Adrenal gland (tissue), 5 donors: ENCODE measurements around the gene KIF1A.

Experiments
- POLR2A ChIP-seq, 2 donors: fragments of 450-650 bp; IDR thresholded peaks; one replicate each; pipeline ENCODE4 v1.6.1; 2017; ENCODE audit warnings: antibody characterized with exemption in 2 of 2, mild to moderate bottlenecking in 2 of 2, moderate library complexity in 1 of 2
- TF ChIP-seq, protein P1 (sequence below), 6 experiments: fragments of 450-650 bp in 4 of 6; fragments of 200-600 bp in 2 of 6; sonication (generic) in 1 of 6; IDR thresholded peaks; 1 replicate in 5 of 6; 2 replicates in 1 of 6; pipeline versions ENCODE4 v1.5.1 to v1.8.0; 2016 to 2021; ENCODE audit warnings: antibody characterized with exemption in 6 of 6, mild to moderate bottlenecking in 2 of 6, moderate library complexity in 1 of 6
- donor health status: DM: no; HTN: no; CAD: no.

DNA sequence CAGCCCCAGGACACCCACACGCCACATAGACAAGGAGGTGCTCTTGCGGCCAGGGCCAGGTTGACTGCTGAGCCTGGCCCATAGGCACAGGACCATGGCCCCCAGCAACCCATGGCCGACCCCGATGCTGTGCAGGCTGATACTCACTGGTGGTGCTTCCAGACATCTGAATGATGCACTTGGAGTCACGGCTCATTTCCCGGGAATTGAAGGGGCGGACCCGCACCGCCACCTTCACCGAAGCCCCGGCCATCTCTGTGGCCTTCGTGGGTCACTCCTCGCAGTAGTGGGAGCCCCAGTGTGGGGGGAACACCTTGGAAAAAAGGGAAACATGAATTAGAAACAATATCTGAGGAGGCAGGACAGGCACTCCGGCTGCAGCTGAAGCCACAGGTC lies 22.5 kb downstream of the KIF1A start:
- TF ChIP-seq, protein P1, sequence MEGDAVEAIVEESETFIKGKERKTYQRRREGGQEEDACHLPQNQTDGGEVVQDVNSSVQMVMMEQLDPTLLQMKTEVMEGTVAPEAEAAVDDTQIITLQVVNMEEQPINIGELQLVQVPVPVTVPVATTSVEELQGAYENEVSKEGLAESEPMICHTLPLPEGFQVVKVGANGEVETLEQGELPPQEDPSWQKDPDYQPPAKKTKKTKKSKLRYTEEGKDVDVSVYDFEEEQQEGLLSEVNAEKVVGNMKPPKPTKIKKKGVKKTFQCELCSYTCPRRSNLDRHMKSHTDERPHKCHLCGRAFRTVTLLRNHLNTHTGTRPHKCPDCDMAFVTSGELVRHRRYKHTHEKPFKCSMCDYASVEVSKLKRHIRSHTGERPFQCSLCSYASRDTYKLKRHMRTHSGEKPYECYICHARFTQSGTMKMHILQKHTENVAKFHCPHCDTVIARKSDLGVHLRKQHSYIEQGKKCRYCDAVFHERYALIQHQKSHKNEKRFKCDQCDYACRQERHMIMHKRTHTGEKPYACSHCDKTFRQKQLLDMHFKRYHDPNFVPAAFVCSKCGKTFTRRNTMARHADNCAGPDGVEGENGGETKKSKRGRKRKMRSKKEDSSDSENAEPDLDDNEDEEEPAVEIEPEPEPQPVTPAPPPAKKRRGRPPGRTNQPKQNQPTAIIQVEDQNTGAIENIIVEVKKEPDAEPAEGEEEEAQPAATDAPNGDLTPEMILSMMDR (IDR thresholded peaks at IDR 0.05): no peak
- TF ChIP-seq POLR2A (IDR thresholded peaks at IDR 0.05): no peak
